Neural crest cell (in vitro differentiated cells): ENCODE data around the gene NAA38. TPM values are rescaled to one million over a fixed set of nuclear protein-coding genes. Genes with fewer than 3 reads are reported as not detected.

Source experiments
- DNase-seq: peaks from one replicate; pipeline ENCODE4 v3.0.0; 2021; ENCODE audit warnings: low read depth, mixed read lengths, low spot score
- H3K27ac Mint-ChIP-seq: one replicate; pipeline ENCODE4 v1.8.0; 2021; ENCODE audit warnings: mild to moderate bottlenecking, mixed read lengths; ENCODE audit not compliant: unreplicated experiment
- H3K27me3 Mint-ChIP-seq: 2 replicates; pipeline ENCODE4 v1.8.0; 2021; ENCODE audit warnings: low read depth, mild to moderate bottlenecking, mixed read lengths
- H3K36me3 Mint-ChIP-seq: 2 replicates; pipeline ENCODE4 v1.8.0; 2021; ENCODE audit warnings: low read depth, mild to moderate bottlenecking, mixed read lengths
- H3K4me1 Mint-ChIP-seq: 2 replicates; pipeline ENCODE4 v1.8.0; 2021; ENCODE audit warnings: mixed read lengths
- H3K4me3 Mint-ChIP-seq: one replicate; pipeline ENCODE4 v1.8.0; 2021; ENCODE audit warnings: mild to moderate bottlenecking, mixed read lengths
- H3K9me3 Mint-ChIP-seq: 2 replicates; pipeline ENCODE4 v1.8.0; 2021; ENCODE audit warnings: mixed read lengths
- total RNA-seq: library from RNA; stranded (reverse); gene quantifications from 2 replicates; pipeline ENCODE4 v1.2.1, GENCODE V29; 2021
- TF ChIP-seq, protein P1 (sequence below): fragments of 200-600 bp; sonication (generic); conservative IDR thresholded peaks from 2 replicates; pipeline ENCODE4 v1.5.0; 2021; ENCODE audit warnings: antibody characterized with exemption, mild to moderate bottlenecking

The NAA38 gene
- total RNA-seq, 1 donor from 2014 or later = 83.4 TPM

DNA sequence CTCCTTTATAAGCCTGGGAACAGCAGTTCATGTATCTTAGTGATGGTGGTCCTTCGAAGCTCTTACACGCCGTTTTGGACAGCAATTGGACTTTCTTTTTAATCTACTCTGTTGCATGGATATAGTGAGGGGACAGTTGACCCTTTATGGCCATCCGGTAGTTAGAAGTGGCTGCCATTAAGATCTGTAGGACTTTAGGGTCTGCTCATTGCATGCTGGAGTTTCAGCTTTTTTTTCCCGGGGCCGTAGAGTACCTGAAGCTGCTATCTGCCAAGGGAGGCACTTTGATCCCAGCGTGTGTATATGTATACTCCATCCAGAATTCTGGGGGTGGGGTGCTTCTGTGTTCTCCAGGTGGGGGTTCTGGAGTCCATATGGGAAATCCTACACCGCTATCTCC is 1.7 kb upstream of the NAA38 start:
- TF ChIP-seq, protein P1, sequence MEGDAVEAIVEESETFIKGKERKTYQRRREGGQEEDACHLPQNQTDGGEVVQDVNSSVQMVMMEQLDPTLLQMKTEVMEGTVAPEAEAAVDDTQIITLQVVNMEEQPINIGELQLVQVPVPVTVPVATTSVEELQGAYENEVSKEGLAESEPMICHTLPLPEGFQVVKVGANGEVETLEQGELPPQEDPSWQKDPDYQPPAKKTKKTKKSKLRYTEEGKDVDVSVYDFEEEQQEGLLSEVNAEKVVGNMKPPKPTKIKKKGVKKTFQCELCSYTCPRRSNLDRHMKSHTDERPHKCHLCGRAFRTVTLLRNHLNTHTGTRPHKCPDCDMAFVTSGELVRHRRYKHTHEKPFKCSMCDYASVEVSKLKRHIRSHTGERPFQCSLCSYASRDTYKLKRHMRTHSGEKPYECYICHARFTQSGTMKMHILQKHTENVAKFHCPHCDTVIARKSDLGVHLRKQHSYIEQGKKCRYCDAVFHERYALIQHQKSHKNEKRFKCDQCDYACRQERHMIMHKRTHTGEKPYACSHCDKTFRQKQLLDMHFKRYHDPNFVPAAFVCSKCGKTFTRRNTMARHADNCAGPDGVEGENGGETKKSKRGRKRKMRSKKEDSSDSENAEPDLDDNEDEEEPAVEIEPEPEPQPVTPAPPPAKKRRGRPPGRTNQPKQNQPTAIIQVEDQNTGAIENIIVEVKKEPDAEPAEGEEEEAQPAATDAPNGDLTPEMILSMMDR = no peak
- no peak overlapping the region for H3K27ac Mint-ChIP-seq
- H3K4me3 Mint-ChIP-seq = no peak overlapping the region
- H3K4me1 Mint-ChIP-seq = peaks cover 4% of the 10 kb centered on the region
- H3K9me3 Mint-ChIP-seq = no peaks in the 10 kb centered on the region
- DNase-seq = no peak
- H3K36me3 Mint-ChIP-seq = no peaks in the 10 kb centered on the region
- peaks cover 6% of the 10 kb centered on the region for H3K27me3 Mint-ChIP-seq

DNA sequence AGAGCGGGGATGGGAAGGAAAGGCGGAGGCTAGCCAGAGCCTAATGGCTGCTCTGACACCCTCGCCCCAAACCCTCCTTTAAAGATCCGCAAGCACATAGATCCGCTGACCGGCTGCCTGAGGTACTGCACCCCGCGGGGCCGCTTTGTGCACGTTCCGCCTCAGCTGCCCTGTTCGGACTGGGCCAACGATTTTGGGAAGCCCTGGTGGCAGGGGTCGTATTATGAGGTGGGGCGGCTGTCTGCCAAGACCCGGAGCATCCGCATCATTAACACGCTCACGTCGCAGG is 1.1 kb upstream of the NAA38 start:
- H3K27me3 Mint-ChIP-seq = peaks cover 6% of the 10 kb centered on the region
- no peak for DNase-seq
- H3K36me3 Mint-ChIP-seq = no peaks in the 10 kb centered on the region
- peaks cover 9% of the 10 kb centered on the region for H3K4me1 Mint-ChIP-seq
- TF ChIP-seq, protein P1 = peak; percentile 57
- H3K9me3 Mint-ChIP-seq = no peaks in the 10 kb centered on the region
- no peak overlapping the region for H3K27ac Mint-ChIP-seq
- H3K4me3 Mint-ChIP-seq = no peak overlapping the region

DNA sequence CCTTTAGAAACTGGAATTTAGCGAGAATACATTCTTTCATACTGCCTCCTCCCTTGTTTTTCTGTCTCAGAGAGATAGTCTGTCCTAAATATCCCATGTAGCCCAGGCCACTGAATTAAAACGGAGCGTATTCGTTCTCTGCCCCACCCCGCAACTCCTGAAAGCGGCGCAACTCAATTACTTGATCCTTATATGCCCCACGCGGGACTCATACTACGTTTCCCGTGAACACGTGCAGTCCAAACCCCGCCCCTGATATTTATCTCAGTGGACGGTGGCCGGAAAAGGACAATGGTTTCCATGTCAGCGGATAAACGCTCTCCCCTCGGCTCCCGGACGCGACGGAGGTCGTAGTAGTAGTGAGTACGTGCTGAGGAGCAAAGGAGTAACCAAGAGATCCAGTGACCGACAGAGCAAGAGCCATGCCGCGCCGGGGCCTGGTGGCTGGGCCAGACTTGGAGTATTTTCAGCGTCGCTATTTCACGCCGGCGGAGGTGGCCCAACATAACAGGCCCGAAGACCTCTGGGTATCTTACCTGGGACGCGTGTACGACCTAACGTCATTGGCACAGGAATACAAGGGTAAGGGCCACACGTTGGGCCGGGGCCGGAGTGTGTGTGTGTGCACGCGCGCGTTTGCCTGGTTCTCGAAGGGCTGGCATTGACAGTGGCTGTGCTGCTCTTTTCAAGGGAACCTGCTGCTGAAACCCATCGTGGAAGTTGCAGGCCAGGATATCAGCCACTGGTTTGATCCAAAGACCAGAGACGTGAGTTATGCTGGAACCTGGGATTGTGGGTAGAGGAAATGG is 558 bp upstream of the NAA38 start, which contains the start of gene CYB5D1:
TSS of gene CYB5D1 (plus strand) at position 291 of the 809 bp plus-strand sequence. CDS start at position 423, 132 bp downstream.
- Mint-ChIP-seq H3K36me3 (no peaks in the 10 kb centered on the region), H3K4me1 (peaks cover 9% of the 10 kb centered on the region), H3K9me3 (no peaks in the 10 kb centered on the region), H3K4me3 (no peak within 1 kb of the TSS), H3K27me3 (peaks cover 6% of the 10 kb centered on the region), H3K27ac (no peak within 1 kb of the TSS)
- TF ChIP-seq, protein P1 = no peak
- peak; percentile 80 for DNase-seq

- TF ChIP-seq, protein P1 = no peak
- Mint-ChIP-seq H3K9me3 (no peaks in the 10 kb centered on the region), H3K4me3 (no peak overlapping the region), H3K4me1 (peaks cover 10% of the 10 kb centered on the region), H3K27ac (no peak overlapping the region), H3K36me3 (peaks cover 7% of the 10 kb centered on the region), H3K27me3 (peaks cover 10% of the 10 kb centered on the region)
- DNase-seq = peak; percentile 25
Measured at GRCh38 chr17:7856011-7856810, 1.1 kb downstream of the NAA38 start.

GRCh38 chr17:7855660-7856010 is 1.7 kb downstream of the NAA38 start:
- H3K27ac Mint-ChIP-seq = no peak overlapping the region
- TF ChIP-seq, protein P1 = no peak
- peaks cover 10% of the 10 kb centered on the region for H3K4me1 Mint-ChIP-seq
- peaks cover 10% of the 10 kb centered on the region for H3K27me3 Mint-ChIP-seq
- H3K4me3 Mint-ChIP-seq = no peak overlapping the region
- peaks cover 7% of the 10 kb centered on the region for H3K36me3 Mint-ChIP-seq
- no peaks in the 10 kb centered on the region for H3K9me3 Mint-ChIP-seq
- DNase-seq = peak; percentile 27
